HG02798 (cell line): ENCODE data around the gene TAF9B.
"Not testable (repeated sequence)": the region's sequence is repeated elsewhere in the genome, so short reads cannot be mapped to it uniquely, and the experiment has no call there.

Experiments
- ATAC-seq: cut with Tn5 transposase; IDR thresholded peaks from one replicate; pipeline ENCODE4 v1.9.1; 2021; ENCODE audit warnings: mild to moderate bottlenecking; ENCODE audit not compliant: unreplicated experiment, poor library complexity

TAF9B gene, protein sequence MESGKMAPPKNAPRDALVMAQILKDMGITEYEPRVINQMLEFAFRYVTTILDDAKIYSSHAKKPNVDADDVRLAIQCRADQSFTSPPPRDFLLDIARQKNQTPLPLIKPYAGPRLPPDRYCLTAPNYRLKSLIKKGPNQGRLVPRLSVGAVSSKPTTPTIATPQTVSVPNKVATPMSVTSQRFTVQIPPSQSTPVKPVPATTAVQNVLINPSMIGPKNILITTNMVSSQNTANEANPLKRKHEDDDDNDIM

DNA sequence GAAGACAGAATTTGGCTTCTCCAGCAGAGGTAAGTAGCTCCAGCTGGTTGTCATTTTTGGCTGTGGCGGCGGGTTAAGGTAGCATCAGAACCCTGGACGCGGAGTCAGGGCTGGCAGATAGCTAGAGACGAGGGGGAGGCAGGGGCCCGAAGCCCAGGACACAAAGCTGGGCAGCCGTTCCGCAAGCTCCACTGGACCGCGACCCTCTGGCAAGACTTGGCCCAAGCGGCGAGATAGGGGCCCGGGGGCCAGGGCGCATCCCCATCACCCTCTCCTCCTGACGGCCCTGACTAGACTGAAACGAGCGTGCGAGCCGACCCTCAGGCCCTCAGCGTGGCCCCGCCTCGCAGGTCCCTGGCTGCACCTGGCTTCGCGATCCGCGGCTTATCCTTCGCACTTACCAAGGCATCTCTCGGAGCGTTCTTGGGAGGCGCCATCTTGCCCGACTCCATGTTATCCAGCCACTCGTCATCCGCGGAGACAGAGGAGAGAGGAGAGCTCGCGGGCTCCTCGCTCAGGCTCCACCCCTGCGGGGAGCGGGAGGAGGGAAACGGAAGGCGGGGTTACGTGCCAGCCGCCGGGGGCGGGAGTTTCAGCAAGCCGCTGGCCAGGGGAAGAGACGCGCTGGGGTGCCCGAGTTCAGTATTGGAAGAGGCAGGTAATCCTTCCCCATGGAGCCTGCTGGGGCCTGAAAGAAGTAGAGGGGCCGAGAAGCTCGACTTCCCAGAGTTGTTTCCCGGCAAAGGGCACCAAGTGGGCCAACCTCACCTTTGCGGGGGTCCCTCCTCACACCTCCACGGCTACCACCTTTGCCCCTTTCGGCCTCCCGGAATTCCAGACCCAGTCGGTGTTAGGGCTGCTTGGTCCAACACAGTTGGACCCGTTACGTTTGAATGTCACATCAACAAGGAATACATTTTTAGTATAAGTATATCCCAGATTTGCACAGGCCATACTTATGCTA, at the start of gene TAF9B:
Gene TAF9B, minus strand, starts transcription at position 491 of the 964 bp plus-strand sequence. Its CDS starts 39 bp downstream, at position 452.
- ATAC-seq, result peak; percentile 98

DNA sequence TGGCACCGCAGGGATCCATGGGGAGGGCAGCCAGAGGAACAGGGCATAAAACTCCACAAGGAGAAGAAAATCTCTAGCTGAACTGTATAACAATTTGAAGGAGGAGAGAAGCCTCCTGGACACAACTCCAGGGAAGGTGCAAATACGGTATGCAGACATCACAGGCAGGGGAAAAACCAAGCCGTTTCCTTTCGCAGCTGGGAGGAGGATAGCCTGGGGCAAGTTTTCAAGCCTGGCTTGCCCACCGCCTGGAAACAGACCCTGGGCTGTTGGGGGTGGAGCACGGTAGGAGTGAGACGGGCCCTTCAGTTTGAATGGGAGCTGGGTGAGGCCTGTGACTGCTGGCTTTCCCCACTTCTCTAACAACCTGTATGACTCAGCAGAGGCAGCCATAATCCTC, 43.4 kb upstream of the TAF9B start:
- ATAC-seq, result no peak

DNA sequence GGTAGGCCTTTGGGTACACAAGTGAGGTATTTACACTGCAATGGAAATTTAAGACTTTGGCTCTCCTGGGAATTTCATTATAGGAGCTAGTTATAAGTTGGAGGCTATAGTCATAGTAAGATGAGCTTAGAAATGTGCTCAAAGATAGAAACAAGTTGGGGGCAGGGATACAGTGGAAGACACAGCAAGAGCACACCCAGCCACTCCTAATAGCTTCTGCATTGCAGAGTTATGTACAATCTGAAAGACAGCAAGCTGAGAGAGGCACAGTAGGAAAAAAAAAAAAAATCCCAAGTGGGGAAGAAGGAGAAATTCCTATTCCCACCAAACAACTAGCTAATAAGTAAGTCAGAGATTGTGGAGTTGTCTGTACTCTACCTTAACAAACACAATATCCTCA, 41.9 kb upstream of the TAF9B start:
- no peak for ATAC-seq

DNA sequence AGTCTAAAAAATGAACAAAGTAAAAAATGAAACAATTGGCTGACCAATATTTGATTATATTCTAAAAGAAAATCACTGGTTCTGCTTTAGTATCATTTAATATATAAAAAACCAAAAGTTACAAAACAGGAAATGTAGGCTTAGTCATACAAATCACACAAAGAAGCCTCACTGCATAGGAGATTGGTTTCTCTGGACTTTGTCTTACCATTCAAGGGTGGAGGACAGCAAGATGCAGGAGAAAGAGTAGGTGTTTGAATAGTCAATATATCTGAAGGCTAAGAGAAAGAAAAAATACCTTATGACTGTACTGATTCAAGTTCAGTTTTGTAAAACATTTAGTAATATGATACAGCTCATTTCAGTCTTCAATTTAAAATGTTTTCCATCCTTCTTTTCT, 28.6 kb upstream of the TAF9B start:
- no peak for ATAC-seq

DNA sequence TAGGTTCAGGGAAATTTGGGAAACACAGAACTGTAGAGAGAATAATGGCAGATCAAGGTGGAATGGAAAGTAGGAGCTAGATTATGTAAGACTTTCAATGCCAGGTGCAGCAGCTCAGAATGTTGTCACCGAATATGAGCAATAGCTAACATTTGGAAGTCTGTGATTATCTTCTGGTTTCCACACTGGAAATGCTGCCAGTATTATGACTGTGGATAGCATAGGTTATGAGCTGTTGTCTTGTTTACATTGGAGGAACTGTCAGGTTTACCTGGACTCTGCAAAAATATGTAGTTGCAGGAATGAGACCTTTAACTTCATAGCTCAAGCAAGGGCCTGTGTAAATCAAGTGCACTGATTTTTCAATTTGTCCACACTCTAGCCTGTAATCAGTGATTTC, 26.0 kb upstream of the TAF9B start:
- ATAC-seq, result no peak

DNA sequence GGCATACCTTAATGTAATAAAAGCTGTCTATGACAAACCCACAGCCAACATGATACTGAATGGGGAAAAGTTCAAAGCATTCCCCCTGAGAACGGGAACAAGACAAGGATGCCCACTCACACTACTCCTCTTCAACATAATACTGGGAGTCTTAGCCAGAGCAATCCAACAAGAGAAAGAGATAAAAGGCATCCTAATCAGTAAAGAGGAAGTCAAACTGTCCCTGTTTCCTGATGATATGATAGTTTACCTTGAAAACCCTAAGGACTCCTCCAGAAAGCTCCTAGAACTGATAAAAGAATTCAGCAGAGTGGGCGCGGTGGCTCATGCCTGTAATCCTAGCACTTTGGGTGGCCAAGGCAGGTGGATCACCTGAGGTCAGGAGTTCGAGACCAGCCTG, 23.7 kb upstream of the TAF9B start:
- not testable (repeated sequence) for ATAC-seq

DNA sequence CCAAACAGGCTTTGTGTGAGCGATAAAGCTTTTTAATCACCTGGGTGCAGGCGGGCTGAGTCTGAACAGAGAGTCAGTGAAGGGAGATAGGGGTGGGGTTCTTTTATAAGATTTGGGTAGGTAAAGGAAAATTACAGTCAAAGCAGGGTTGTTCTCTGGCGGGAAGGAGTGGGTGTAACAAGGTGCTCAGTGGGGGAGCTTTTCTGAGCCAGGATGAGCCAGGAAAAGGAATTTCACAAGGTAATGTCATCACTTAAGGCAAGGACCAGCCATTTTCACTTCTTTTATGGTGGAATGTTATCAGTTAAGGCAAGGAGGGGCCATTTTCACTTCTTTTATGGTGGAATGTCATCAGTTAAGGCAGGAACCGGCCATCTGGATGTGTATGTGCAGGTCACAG, 21.3 kb upstream of the TAF9B start:
- ATAC-seq, result not testable (repeated sequence)

DNA sequence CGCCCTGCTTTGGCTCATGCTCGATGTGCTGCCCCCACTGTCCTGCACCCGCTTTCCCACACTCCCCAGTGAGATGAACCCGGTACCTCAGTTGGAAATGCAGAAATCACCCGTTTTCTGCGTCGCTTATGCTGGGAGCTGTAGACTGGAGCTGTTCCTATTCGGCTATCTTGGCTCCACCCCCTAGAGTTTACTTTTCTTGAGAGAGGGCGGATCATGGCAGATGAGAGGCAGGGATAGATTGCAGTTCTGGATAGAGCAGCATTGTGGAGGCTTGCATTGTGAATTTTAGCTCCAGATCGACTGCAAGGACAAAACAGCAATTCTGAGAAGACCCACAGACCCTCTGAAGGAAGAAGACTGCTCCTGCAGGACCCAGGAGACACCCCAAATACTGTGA, 18.4 kb upstream of the TAF9B start:
- not testable (repeated sequence) for ATAC-seq

DNA sequence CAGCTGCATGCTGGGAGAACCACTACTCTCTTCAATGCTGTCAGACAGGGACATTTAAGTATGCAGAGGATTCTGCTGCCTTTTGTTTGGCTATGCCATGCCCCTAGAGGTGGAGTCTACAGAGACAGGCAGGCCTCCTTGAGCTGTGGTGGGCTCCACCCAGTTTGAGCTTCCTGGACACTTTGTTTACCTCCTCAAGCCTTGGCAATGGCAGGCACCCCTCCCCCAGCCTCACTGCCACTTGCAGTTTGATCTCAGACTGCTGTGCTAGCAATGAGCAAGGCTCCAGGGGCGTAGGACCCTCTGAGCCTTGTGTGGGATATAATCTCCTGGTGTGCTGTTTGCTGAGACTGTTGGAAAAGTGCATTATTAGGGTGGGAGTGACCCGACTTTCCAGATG, 17.9 kb upstream of the TAF9B start:
- ATAC-seq, result not testable (repeated sequence)

DNA sequence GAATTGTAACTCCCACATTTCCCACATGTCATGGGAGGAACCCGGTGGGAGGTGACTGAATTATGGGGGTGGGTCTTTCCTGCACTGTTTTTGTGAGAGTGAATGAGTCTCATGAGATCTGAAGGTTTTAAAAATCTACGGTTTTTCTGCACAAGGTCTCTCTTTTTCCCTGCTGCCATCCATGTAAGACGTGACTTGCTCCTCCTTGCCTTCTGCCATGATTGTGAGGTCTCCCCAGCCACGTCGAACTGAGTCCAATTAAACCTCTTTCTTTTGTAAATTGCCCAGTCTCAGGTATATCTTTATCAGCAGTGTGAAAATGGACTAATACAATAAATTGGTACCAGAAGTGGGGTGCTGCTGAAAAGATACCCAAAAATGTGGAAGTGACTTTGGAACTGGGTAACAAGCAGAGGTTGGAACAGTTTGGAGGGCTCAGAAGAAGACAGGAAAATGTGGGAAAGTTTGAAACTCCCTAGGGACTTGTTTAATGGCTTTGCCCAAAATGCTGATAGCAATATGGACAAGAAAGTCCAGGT, 7.6 kb upstream of the TAF9B start:
- ATAC-seq, result not testable (repeated sequence)

DNA sequence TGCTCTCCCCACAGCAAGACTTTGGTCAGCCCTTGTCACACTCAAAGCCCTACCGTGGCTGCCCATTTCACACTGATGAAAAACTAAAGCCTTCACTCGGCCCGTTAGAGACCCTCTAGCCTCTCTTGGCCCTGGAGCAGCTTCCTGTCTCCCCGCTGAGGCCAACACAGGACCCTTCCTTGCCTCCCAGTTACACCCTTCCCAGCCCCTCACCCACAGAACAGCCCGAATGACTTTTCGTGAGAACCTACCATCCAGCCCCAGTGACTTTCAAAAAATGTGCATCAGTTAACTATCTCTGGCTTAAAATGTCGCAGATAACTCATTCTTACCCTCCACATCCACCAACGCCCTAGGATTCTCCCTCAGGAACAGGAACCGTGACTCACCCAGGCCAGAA, 756 bp upstream of the TAF9B start:
- ATAC-seq, result no peak

DNA sequence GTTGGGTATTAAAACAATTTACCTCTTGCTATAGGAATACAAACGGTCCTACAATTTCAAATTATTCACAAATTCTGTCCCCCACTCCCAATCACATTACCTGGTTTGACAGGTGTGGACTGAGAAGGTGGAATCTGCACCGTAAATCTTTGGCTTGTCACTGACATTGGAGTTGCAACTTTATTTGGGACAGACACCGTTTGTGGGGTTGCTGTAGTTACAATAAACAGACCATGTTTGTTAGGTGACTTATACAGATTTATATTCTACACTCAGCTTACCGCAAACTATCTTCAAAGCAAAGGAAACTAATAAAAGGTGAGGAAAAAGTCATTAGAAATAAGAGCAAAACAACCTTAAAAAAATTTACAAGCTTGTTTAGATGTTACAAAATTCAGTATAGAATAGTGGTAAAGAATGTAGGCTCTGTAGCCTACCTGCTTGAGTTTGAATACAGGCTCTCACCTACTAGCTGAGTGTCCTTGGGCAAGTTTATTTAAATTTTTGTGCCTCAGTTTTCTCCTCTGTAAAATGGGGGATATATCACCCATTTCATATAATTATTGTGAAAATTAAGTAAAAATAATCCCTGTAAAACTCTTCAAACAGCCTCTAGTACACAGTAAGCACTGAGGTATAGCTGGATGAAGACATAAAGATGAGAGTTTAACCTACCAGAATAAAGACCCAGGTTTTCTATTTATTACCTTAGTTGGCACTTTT, 6.1 kb downstream of the TAF9B start:
- no peak for ATAC-seq

DNA sequence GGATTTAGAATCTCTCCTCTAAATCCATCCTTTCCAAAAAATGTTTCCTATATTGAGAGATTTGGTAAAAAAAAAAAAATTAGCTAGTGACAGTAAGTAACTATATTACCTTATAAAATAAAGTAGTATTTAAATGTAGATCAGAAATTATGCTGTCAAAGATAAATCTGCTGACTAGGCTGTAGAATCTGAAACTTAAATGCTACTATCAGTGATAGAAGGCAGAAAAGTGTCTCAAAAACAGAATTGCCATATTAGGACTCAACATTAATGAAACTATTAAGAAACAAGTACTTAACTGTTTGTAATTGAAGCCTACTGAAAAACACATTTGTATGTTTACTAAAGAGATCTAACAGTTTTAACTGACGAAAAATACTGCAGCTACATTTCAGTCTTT, 8.3 kb downstream of the TAF9B start:
- ATAC-seq, result no peak

DNA sequence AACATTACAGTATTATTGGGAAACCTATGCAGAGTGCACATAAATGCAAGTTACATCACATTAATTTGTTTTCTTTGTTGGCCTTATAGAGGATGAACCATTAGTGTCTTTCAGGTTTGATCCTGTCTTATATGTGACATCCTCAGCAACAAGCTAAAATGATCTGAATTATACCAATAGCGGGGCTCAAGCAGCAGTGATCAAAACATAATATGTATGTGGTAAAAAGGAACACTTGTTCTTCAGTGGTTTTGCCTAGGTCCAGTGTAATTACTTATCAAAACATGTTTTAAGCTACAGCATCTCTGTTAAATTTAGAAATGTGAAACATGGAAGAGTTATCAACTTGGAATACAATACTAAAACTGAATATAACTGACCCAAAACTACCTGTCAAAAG, 9.1 kb downstream of the TAF9B start:
- ATAC-seq, result no peak

DNA sequence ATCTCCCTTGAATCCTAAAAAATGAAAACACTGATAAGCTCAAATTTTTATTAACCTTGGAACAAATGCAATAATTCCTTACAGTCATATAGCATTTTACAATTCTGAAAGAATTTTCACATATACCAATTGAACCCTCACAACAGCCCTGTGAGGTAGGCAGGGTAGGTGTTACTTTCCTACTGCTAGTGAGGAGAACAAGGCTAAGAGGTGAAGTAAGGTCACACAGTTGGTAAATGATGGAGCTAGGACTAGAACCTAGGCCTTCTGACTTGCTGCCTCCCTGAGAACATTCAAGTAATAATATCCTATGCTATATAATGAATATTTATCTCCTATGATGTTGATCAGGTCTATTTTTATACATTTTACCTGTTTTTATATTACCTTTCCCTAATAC, 9.7 kb downstream of the TAF9B start:
- no peak for ATAC-seq

DNA sequence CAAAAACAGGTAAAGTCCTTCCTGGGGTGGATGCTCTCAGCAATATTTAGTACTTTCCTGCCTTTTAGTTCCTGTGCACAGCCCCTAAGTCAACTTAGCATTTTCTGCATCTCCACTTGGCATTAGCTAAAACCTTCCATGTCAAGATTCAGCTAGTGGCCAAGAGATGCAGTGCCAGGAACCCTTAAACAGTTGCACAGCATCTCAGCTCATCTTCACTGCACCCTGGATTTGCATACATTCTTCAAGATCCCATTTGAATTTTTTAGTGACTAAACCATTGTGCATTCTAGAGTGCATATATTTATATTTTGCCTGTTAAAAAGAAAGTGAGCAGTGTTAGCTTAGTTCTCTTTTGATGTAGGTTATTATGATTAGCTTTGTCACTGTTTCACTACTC, 13.7 kb downstream of the TAF9B start:
- not testable (repeated sequence) for ATAC-seq

DNA sequence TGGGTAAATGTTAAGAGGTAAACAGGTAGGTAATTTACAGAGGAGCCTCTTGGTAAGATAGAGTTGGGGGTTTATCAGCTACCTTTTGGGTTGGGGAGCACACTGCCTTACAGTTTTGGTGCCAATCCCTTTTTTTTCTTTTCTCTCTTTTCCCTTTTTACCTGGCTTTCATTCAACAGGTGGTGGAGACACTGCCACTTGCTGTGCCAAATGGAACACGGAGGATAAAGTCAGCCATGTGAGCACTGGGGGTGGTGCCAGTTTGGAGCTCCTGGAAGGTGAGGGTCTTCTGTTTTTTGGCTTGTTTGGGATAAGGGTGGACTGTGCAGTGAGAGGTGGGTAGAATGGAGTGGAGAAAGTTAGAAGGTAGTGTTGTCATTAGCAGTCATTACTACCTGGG, 14.3 kb downstream of the TAF9B start:
- no peak for ATAC-seq

DNA sequence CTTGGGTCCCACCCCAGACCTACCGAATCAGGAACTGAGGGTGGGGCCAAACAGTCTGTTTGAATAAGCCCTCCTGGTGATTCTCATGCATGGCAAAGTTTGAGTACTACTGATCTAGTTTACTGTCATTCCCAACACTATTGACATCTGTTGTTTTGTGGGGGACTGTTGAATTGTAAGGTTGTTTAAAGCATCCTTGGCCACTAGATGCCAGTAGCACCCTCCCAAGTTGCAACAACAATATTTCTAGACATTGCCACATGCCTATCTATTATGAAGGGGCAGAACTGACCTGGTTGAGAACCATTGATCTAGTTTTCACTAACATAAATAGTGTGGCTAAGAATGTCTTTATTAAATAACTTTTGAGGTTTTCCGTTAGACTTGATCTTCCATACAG, 15.1 kb downstream of the TAF9B start:
- ATAC-seq, result no peak

DNA sequence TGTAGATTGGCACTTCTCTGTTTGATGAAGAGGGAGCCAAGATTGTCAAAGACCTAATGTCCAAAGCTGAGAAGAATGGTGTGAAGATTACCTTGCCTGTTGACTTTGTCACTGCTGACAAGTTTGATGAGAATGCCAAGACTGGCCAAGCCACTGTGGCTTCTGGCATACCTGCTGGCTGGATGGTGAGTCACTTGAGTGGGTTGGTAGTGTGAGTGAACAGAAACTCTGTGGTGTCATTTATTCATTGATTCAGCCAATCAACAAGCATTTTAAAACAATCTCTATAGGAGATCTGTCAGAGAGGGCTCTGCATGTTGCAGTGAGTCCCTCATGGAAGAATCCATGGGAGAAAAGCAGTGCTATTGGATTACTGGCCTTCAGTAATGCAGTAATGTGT, 16.3 kb downstream of the TAF9B start:
- ATAC-seq, result no peak

DNA sequence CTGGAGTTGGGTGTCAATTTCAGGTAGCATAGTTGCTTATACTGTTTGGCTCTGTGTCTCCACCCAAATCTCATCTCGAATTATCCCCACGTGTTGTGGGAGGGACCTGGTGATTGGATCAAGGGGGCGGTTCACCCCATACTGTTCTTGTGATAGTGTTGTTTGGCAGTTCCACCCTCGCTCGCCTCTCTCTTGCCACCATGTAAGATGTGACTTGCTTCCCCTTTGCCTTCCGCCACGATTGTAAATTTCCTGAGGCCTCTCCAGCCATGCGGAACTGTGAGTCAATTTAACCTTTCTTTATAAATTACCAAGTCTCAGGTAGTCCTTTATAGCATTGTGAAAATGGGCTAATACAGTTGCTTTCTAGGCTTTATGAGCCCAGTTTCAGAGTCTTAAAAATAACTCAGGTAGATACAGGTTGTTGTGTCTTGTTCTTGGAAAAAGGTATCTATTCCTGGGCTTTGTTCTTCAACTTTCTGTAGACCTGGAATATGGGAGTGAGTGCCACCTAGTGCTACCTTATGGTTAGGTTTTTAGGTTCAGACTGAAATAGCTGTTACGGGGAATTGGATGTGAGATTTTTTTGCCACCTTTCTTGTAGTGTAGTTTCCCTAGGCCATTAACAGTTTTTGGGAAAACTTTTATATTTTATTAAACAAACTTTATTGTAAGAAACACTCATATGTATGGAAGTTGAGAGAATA, 19.8 kb downstream of the TAF9B start:
- ATAC-seq, result no peak
